ENCODE measurements around the gene FRRS1. TPM values are rescaled to one million over a fixed set of nuclear protein-coding genes. Genes with fewer than 3 reads are reported as not detected.

The FRRS1 gene
- total and polyA plus RNA-seq, 2 of the 4 experiments (the other 2 are of a cell fraction): 3.8 to 23.5 TPM

GRCh38 chr1:99814373-99814900 lies 48.0 kb upstream of the FRRS1 start:
- intact Hi-C loops (cut with micrococcal nuclease) (no loop called here), in situ Hi-C loops (cut with MboI; ENCODE audit: low sequenced_read_pairs) (loop anchor here (10.0 to 25.0 kb wide), 2 partner anchors 210 to 448 kb away; partner anchors contain the start of gene RTCA), dilution Hi-C loops (cut with HindIII; ENCODE audit: low sequenced_read_pairs, unreplicated experiment) (no loop called here)
- Histone ChIP-seq H4K8ac (ENCODE audit: low read depth in 2 of 2, low read length in 2 of 2) (no peak overlapping the region), H4K20me1 (ENCODE audit: insufficient read depth, low read length) (no peaks in the 10 kb centered on the region), H3K4me2 (ENCODE audit: low read depth, low read length) (no peak overlapping the region), H3K4ac (ENCODE audit: low read depth, low read length) (no peak overlapping the region), H2AK9ac (replicated peaks; ENCODE audit: low read depth, low read length, poor library complexity) (no peak overlapping the region), H3K18ac (ENCODE audit: low read depth, low read length) (no peak overlapping the region), H3K79me1 (ENCODE audit: low read depth in 1 of 2, low read length in 2 of 2) (no peaks in the 10 kb centered on the region), H3K9ac (ENCODE audit: low read depth, low read length) (no peak overlapping the region), H2BK20ac (ENCODE audit: low read depth, low read length) (no peak overlapping the region), H2BK15ac (ENCODE audit: low read depth, low read length) (no peak overlapping the region), H3K9me1 (ENCODE audit: insufficient read depth, low read length) (no peaks in the 10 kb centered on the region), H4K5ac (ENCODE audit: low read depth, low read length) (no peak overlapping the region), H3K27ac (ENCODE audit: insufficient read depth, low read length) (no peak overlapping the region), H4K91ac (ENCODE audit: insufficient read depth, low read depth, low read length) (no peak overlapping the region), H2AK5ac (ENCODE audit: low read depth, low read length) (no peak overlapping the region), H3K4me1 (ENCODE audit: control insufficient read depth, insufficient read depth, low read length) (no peaks in the 10 kb centered on the region), H3K56ac (ENCODE audit: extremely low read depth, insufficient read depth, low read length) (no peak overlapping the region), H3K14ac (replicated peaks; ENCODE audit: low read depth, low read length) (no peak overlapping the region), H3K4me3 (ENCODE audit: insufficient read depth, low read depth, low read length) (no peak overlapping the region), H2BK120ac (ENCODE audit: low read depth, low read length) (no peak overlapping the region), H3K23ac (ENCODE audit: low read depth, low read length) (no peak overlapping the region), H3K36me3 (ENCODE audit: control insufficient read depth, insufficient read depth, low read length) (no peaks in the 10 kb centered on the region), H2BK5ac (ENCODE audit: low read depth, low read length, poor library complexity, severe bottlenecking) (no peak overlapping the region), H3K27me3 (ENCODE audit: control insufficient read depth, insufficient read depth, low read length) (peaks cover 12% of the 10 kb centered on the region), H3K9me3 (ENCODE audit: control insufficient read depth, insufficient read depth, low read length) (no peaks in the 10 kb centered on the region), H2AFZ (replicated peaks; ENCODE audit: low read length, poor library complexity) (no peak overlapping the region)
- ChIA-PET POLR2A (ENCODE audit: unreplicated experiment) (no interaction called here), CTCF (no interaction called here)
- 52% methylated on average over 2 of the region's 3 CpGs; no CpG with 5 or more reads in 1 of the 2 experiments for WGBS, 2 experiments (ENCODE audit: extremely low coverage in 2 of 2, insufficient read length in 1 of 2)
- DNase-seq (no peak), ATAC-seq (ENCODE audit: low read depth) (no peak)
- BruUV-seq (replicated peaks): no TSS peak
- TF ChIP-seq MAZ (IDR thresholded peaks at IDR 0.05; ENCODE audit: borderline replicate concordance, low read depth, low read length): no peak
- TF ChIP-seq ELK1 (IDR thresholded peaks at IDR 0.05; ENCODE audit: borderline replicate concordance, low read depth, low read length): no peak
- TF ChIP-seq BHLHE40 (IDR thresholded peaks at IDR 0.05; ENCODE audit: low read depth, low read length): no peak
- TF ChIP-seq CHD1 (IDR thresholded peaks at IDR 0.05; ENCODE audit: low read depth, low read length): no peak
- TF ChIP-seq CTCF (conservative IDR thresholded peaks at IDR 0.05; ENCODE audit: low read depth, low read length): no peak
- no peak for TF ChIP-seq RAD21 (IDR thresholded peaks at IDR 0.05; ENCODE audit: low read length)
- TF ChIP-seq NFE2L2 (IDR thresholded peaks at IDR 0.05; ENCODE audit: low read depth, low read length): no peak
- no peak for TF ChIP-seq FOS (IDR thresholded peaks at IDR 0.05; ENCODE audit: low read depth, low read length)

Measured in IMR-90 (cell line).